SK-N-SH (cell line): ENCODE results near the gene MTRF1. TPM values are rescaled to one million over a fixed set of nuclear protein-coding genes. Genes with fewer than 3 reads are reported as not detected.
"Not testable (repeated sequence)": the region's sequence is repeated elsewhere in the genome, so short reads cannot be mapped to it uniquely, and the experiment has no call there.

Experiments
- CTCF ChIA-PET: fragments of 300-600, 350-600 bp; formaldehyde crosslinking; extraction: SDS; loops from one replicate; lab custom pipeline; 2021; lab: Yijun Ruan, JAX
- POLR2A ChIA-PET: fragments of 350-600 bp; sonication (Branson Sonifier 250); formaldehyde crosslinking; extraction: SDS; loops from one replicate; lab custom pipeline; 2020; ENCODE audit warnings: antibody characterized with exemption, inconsistent platforms; lab: Yijun Ruan, JAX
- DNase-seq: peaks from one replicate; pipeline ENCODE4 v3.0.0; 2012
- H2AFZ ChIP-seq: fragments of 200-600 bp; sonication (generic); 2 replicates; pipeline ENCODE4 v1.8.1; 2016; ENCODE audit warnings: antibody characterized with exemption, mild to moderate bottlenecking, low read depth
- H3F3A ChIP-seq: fragments of 200-600 bp; sonication (generic); replicated peaks from 2 replicates; pipeline ENCODE3; 2016; ENCODE audit warnings: antibody characterized with exemption, mild to moderate bottlenecking; ENCODE audit not compliant: insufficient read depth
- H3K27ac ChIP-seq, 2 experiments: fragments of 200-500 bp in 1 of 2; fragments of 200-600 bp in 1 of 2; sonication (Bioruptor generic) in 1 of 2; sonication (generic), shearing (Covaris generic) in 1 of 2; 2 replicates each; pipeline versions ENCODE4 v1.5.1 to v1.6.1; 2014 to 2016; ENCODE audit warnings: low read depth in 2 of 2, inconsistent platforms in 1 of 2, low read length in 1 of 2, mild to moderate bottlenecking in 1 of 2, mixed read lengths in 1 of 2
- H3K27me3 ChIP-seq: fragments of 200-600 bp; sonication (generic), shearing (Covaris generic); 2 replicates; pipeline ENCODE4 v1.6.1; 2016; ENCODE audit warnings: mixed run types; ENCODE audit not compliant: insufficient read depth
- H3K36me3 ChIP-seq, 2 experiments: fragments of 200-500 bp in 1 of 2; fragments of 200-600 bp in 1 of 2; sonication (Bioruptor generic) in 1 of 2; sonication (generic) in 1 of 2; replicated peaks in 1 of 2; 2 replicates each; pipeline versions ENCODE3 to v1.5.1; 2014 to 2016; ENCODE audit warnings: low read length in 1 of 2, mild to moderate bottlenecking in 1 of 2; ENCODE audit not compliant: insufficient read depth in 2 of 2, control insufficient read depth in 1 of 2
- H3K4me1 ChIP-seq, 2 experiments: fragments of 200-500 bp in 1 of 2; fragments of 200-600 bp in 1 of 2; sonication (Bioruptor generic) in 1 of 2; sonication (generic), shearing (Covaris generic) in 1 of 2; 2 replicates each; pipeline versions ENCODE4 v1.5.1 to v1.6.1; 2014 to 2016; ENCODE audit warnings: low read depth in 1 of 2, low read length in 1 of 2, mixed run types in 1 of 2; ENCODE audit not compliant: insufficient read depth in 2 of 2, control insufficient read depth in 1 of 2
- H3K4me2 ChIP-seq: fragments of 200-600 bp; sonication (generic), shearing (Covaris generic); 2 replicates; pipeline ENCODE4 v1.6.1; 2017; ENCODE audit warnings: mixed run types
- H3K4me3 ChIP-seq, 2 experiments: fragments of 200-500 bp in 1 of 2; fragments of 200-600 bp in 1 of 2; sonication (Bioruptor generic) in 1 of 2; sonication (generic), shearing (Covaris generic) in 1 of 2; 2 replicates each; pipeline versions ENCODE4 v1.5.1 to v1.8.1; 2014 to 2016; ENCODE audit warnings: low read depth in 2 of 2, inconsistent platforms in 1 of 2, low read length in 1 of 2, mild to moderate bottlenecking in 1 of 2, mixed read lengths in 1 of 2, moderate library complexity in 1 of 2
- H3K79me2 ChIP-seq: fragments of 200-600 bp; sonication (generic); 2 replicates; pipeline ENCODE4 v1.8.1; 2017; ENCODE audit warnings: mild to moderate bottlenecking; ENCODE audit not compliant: insufficient read depth
- H3K9ac ChIP-seq: fragments of 200-600 bp; sonication (generic); 2 replicates; pipeline ENCODE4 v1.6.1; 2017; ENCODE audit warnings: mixed run types
- H3K9me2 ChIP-seq: fragments of 200-600 bp; sonication (generic); 2 replicates; pipeline ENCODE4 v1.6.1; 2017; ENCODE audit warnings: mixed run types
- H3K9me3 ChIP-seq: fragments of 200-600 bp; sonication (generic); 2 replicates; pipeline ENCODE4 v1.6.1; 2017; ENCODE audit warnings: mixed run types, mild to moderate bottlenecking, moderate library complexity
- H4K20me1 ChIP-seq: fragments of 200-600 bp; sonication (generic); 2 replicates; pipeline ENCODE4 v1.6.1; 2017; ENCODE audit warnings: mild to moderate bottlenecking, mixed run types; ENCODE audit not compliant: insufficient read depth
- CHD2 ChIP-seq: fragments of 150-350 bp; IDR thresholded peaks from 2 replicates; pipeline ENCODE4 v1.6.1; 2018; ENCODE audit warnings: low read length; ENCODE audit not compliant: partially characterized antibody
- EZH2phosphoT487 ChIP-seq: fragments of 200-600 bp; sonication (generic); IDR thresholded peaks from 2 replicates; pipeline ENCODE4 v1.6.1; 2017; ENCODE audit warnings: low read depth, mixed run types, mild to moderate bottlenecking, antibody characterized with exemption, moderate library complexity, borderline replicate concordance
- FOSL2 ChIP-seq: IDR thresholded peaks from 2 replicates; pipeline ENCODE4 v1.4.0; 2012; ENCODE audit warnings: low read depth, mild to moderate bottlenecking, moderate library complexity, borderline replicate concordance
- GABPA ChIP-seq: IDR thresholded peaks from 2 replicates; pipeline ENCODE4 v1.4.0; 2012; ENCODE audit warnings: low read depth, mild to moderate bottlenecking
- GATA2 ChIP-seq: sonication (generic); formaldehyde crosslinking; IDR thresholded peaks from 2 replicates; pipeline ENCODE4 v1.5.0; 2020; ENCODE audit warnings: mild to moderate bottlenecking, missing genetic modification reagents
- MXI1 ChIP-seq: IDR thresholded peaks from 2 replicates; pipeline ENCODE4 v1.6.1; 2012; ENCODE audit warnings: mild to moderate bottlenecking, low read depth, low read length, improper control_type of control experiment
- SMC3 ChIP-seq: IDR thresholded peaks from 2 replicates; pipeline ENCODE4 v1.6.1; 2012; ENCODE audit warnings: low read depth, low read length, improper control_type of control experiment
- TEAD4 ChIP-seq: IDR thresholded peaks from 2 replicates; pipeline ENCODE4 v1.4.0; 2012; ENCODE audit warnings: mild to moderate bottlenecking, borderline replicate concordance; ENCODE audit not compliant: insufficient read depth
- YY1 ChIP-seq: IDR thresholded peaks from 2 replicates; pipeline ENCODE4 v1.4.0; 2012; ENCODE audit warnings: low read depth, mild to moderate bottlenecking
- WGBS: methylation state at CpG from one replicate; pipeline ENCODE4 v1.1.6; 2017; ENCODE audit warnings: low lambda C conversion rate; 5-methylcytosine and 5-hydroxymethylcytosine counted together
- polyA plus RNA-seq, 3 experiments: library from polyadenylated mRNA; depleted of rRNA; stranded (reverse); fragments of >200 nt; gene quantifications; 2 replicates each; pipeline ENCODE4 v1.2.3, GENCODE V29; 2012
- TF ChIP-seq, protein P1 (sequence below): IDR thresholded peaks from 2 replicates; pipeline ENCODE4; 2012
- TF ChIP-seq, protein P2 (sequence below): IDR thresholded peaks from 2 replicates; pipeline ENCODE4 v1.4.0; 2012; ENCODE audit warnings: low read depth, borderline replicate concordance
- TF ChIP-seq, protein P3 (sequence below): fragments of 150-350 bp; IDR thresholded peaks from 2 replicates; pipeline ENCODE4 v1.6.1; 2016; ENCODE audit warnings: mild to moderate bottlenecking, low read depth, low read length
- TF ChIP-seq, protein P4 (sequence below): fragments of 200-600 bp; sonication (generic); IDR thresholded peaks from 2 replicates; pipeline ENCODE4 v1.6.1; 2017; ENCODE audit warnings: antibody characterized with exemption, mild to moderate bottlenecking, moderate library complexity
- TF ChIP-seq, protein P5 (sequence below): IDR thresholded peaks from 2 replicates; pipeline ENCODE4 v1.4.0; 2012; ENCODE audit warnings: low read depth
- TF ChIP-seq, protein P6 (sequence below): IDR thresholded peaks from 2 replicates; pipeline ENCODE4 v1.4.0; 2012; ENCODE audit warnings: low read depth, borderline replicate concordance

The MTRF1 gene
- polyA plus RNA-seq, 1 of the 3 experiments (the other 2 are of a cell fraction): 9.2 TPM

DNA sequence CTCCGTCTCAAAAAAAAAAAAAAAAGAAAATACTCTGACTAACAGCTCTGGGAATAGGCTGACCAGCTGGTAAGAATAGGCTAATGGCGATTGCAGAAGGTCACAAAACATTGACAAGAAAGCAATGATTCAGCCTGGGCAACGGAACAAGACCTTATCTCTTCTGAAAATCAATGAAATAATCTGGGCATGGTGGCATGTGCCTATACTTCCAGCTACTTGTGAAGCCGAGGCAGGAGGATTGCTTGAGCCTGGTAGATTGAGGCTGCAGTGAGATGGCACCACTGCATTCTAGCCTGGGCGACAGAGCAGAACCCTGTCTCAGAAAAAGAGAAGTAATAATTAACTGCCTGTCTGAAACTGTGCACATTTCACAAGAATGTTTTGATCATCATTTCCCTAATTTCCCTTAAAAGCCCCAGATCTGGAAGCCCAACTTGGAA lies 18.8 kb upstream of the MTRF1 start:
- Histone ChIP-seq H3K36me3 (no peaks in the 10 kb centered on the region), H3K9ac (no peak overlapping the region), H3K27ac (no peak overlapping the region), H3K4me1 (no peaks in the 10 kb centered on the region), H3K79me2 (no peaks in the 10 kb centered on the region), H3K9me2 (no peaks in the 10 kb centered on the region), H3K27me3 (no peaks in the 10 kb centered on the region), H3F3A (peaks cover 5% of the 10 kb centered on the region), H2AFZ (no peak overlapping the region), H3K4me2 (no peak overlapping the region), H3K9me3 (no peaks in the 10 kb centered on the region), H3K4me3 (no peak overlapping the region), H4K20me1 (no peaks in the 10 kb centered on the region)
- 68% methylated on average over 5 of the region's 5 CpGs for WGBS
- ChIA-PET POLR2A (no interaction called here), CTCF (interaction anchor here (0.6 to 1.5 kb wide), 2 partner anchors 12 to 350 kb away, joined by 3 read pairs; no protein-coding TSS in a partner anchor)
- DNase-seq: no peak
- no peak for TF ChIP-seq GABPA
- TF ChIP-seq TEAD4: no peak
- TF ChIP-seq YY1: no peak
- TF ChIP-seq, protein P1, sequence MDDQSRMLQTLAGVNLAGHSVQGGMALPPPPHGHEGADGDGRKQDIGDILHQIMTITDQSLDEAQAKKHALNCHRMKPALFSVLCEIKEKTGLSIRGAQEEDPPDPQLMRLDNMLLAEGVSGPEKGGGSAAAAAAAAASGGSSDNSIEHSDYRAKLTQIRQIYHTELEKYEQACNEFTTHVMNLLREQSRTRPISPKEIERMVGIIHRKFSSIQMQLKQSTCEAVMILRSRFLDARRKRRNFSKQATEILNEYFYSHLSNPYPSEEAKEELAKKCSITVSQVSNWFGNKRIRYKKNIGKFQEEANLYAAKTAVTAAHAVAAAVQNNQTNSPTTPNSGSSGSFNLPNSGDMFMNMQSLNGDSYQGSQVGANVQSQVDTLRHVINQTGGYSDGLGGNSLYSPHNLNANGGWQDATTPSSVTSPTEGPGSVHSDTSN: no peak
- no peak for TF ChIP-seq FOSL2
- TF ChIP-seq MXI1: no peak

DNA sequence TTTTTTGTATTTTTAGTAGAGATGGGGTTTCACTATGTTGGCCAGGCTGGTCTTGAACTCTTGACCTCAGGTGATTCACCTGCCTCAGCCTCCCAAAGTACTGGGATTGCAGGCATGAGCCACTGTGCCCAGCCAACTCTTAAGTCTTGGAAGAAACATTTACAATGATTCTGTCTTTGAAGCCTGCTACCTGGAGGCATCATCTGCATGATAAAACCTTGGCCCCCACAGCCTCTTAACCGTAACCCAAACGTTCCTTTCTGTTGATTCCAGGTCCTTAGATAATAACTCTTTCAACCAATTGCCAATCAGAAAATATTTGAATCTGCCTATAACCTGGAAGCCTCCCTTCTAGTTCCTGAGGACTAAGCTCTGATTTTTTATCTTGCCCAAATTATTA lies 15.8 kb upstream of the MTRF1 start:
- H3K9ac ChIP-seq, H3K36me3 ChIP-seq, H3F3A ChIP-seq, CTCF ChIA-PET, H3K79me2 ChIP-seq, H4K20me1 ChIP-seq, H3K4me3 ChIP-seq, POLR2A ChIA-PET, H3K4me2 ChIP-seq, DNase-seq, H3K4me1 ChIP-seq, H2AFZ ChIP-seq, H3K9me2 ChIP-seq, H3K27ac ChIP-seq, H3K9me3 ChIP-seq, H3K27me3 ChIP-seq: not testable (repeated sequence)
- 72% methylated on average over 2 of the region's 2 CpGs for WGBS

DNA sequence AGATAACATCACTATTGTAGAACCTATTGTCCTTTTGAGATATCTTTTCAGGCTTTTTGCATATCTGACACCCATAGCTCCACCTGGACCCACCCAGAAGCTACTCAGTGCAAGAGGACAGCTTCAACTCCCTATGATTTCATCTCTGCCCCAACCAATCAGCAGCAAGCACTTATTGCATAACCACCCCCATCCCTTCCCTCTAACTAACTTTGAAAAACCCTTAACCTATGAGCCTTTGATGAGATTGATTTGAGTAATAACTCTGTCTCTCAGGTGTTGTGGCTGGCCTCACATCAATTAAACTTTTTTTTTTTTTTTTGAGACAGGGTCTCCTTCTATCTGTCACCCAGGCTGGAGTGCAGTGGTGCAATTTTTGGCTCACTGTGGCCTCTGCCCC lies 13.4 kb upstream of the MTRF1 start:
- Histone ChIP-seq H3K4me1 (no peaks in the 10 kb centered on the region), H4K20me1 (no peaks in the 10 kb centered on the region), H3K4me2 (no peak overlapping the region), H3K79me2 (no peaks in the 10 kb centered on the region), H3K27ac (no peak overlapping the region), H3K27me3 (no peaks in the 10 kb centered on the region), H3K9ac (no peak overlapping the region), H3K9me3 (no peaks in the 10 kb centered on the region), H3K4me3 (no peak overlapping the region), H3K9me2 (no peaks in the 10 kb centered on the region), H3F3A (no peaks in the 10 kb centered on the region), H3K36me3 (no peaks in the 10 kb centered on the region), H2AFZ (no peak overlapping the region)
- DNase-seq: no peak
- CTCF ChIA-PET: no interaction called here
- POLR2A ChIA-PET: no interaction called here
- TF ChIP-seq GATA2 (CRISPR knock-in tag): no peak
- no peak for TF ChIP-seq CHD2
- no peak for TF ChIP-seq EZH2phosphoT487
- TF ChIP-seq, protein P2, sequence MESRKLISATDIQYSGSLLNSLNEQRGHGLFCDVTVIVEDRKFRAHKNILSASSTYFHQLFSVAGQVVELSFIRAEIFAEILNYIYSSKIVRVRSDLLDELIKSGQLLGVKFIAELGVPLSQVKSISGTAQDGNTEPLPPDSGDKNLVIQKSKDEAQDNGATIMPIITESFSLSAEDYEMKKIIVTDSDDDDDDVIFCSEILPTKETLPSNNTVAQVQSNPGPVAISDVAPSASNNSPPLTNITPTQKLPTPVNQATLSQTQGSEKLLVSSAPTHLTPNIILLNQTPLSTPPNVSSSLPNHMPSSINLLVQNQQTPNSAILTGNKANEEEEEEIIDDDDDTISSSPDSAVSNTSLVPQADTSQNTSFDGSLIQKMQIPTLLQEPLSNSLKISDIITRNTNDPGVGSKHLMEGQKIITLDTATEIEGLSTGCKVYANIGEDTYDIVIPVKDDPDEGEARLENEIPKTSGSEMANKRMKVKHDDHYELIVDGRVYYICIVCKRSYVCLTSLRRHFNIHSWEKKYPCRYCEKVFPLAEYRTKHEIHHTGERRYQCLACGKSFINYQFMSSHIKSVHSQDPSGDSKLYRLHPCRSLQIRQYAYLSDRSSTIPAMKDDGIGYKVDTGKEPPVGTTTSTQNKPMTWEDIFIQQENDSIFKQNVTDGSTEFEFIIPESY: no peak
- TF ChIP-seq TEAD4: no peak
- TF ChIP-seq, protein P3, sequence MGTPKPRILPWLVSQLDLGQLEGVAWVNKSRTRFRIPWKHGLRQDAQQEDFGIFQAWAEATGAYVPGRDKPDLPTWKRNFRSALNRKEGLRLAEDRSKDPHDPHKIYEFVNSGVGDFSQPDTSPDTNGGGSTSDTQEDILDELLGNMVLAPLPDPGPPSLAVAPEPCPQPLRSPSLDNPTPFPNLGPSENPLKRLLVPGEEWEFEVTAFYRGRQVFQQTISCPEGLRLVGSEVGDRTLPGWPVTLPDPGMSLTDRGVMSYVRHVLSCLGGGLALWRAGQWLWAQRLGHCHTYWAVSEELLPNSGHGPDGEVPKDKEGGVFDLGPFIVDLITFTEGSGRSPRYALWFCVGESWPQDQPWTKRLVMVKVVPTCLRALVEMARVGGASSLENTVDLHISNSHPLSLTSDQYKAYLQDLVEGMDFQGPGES: no peak
- no peak for TF ChIP-seq SMC3
- TF ChIP-seq, protein P4, sequence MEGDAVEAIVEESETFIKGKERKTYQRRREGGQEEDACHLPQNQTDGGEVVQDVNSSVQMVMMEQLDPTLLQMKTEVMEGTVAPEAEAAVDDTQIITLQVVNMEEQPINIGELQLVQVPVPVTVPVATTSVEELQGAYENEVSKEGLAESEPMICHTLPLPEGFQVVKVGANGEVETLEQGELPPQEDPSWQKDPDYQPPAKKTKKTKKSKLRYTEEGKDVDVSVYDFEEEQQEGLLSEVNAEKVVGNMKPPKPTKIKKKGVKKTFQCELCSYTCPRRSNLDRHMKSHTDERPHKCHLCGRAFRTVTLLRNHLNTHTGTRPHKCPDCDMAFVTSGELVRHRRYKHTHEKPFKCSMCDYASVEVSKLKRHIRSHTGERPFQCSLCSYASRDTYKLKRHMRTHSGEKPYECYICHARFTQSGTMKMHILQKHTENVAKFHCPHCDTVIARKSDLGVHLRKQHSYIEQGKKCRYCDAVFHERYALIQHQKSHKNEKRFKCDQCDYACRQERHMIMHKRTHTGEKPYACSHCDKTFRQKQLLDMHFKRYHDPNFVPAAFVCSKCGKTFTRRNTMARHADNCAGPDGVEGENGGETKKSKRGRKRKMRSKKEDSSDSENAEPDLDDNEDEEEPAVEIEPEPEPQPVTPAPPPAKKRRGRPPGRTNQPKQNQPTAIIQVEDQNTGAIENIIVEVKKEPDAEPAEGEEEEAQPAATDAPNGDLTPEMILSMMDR: no peak
- TF ChIP-seq, protein P5, sequence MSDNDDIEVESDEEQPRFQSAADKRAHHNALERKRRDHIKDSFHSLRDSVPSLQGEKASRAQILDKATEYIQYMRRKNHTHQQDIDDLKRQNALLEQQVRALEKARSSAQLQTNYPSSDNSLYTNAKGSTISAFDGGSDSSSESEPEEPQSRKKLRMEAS: no peak
- TF ChIP-seq, protein P6, sequence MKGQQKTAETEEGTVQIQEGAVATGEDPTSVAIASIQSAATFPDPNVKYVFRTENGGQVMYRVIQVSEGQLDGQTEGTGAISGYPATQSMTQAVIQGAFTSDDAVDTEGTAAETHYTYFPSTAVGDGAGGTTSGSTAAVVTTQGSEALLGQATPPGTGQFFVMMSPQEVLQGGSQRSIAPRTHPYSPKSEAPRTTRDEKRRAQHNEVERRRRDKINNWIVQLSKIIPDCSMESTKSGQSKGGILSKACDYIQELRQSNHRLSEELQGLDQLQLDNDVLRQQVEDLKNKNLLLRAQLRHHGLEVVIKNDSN: no peak
